Measurements from ENCODE around the gene ERBB4.

Gene ERBB4

DNA sequence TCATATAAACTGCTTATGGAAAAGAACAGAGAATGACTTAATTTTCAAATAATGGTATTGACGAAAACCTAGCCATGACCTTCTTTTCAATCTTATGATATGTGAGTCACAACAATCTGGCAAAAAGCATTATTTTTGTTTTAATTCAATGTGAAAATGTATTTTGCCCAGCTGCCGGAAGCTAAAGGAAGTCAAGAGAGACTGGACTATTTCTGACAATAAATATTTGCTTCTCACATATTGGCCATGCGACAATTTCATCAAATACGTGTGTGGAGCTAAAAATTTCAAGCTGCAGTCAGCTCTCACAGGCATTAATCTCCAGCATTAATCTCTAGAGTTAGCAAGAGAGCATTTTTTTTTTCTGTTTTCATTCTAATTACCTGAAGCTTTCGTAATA lies 1101.2 kb downstream of the ERBB4 start:
- FAIRE-seq = peak; percentile 61

DNA sequence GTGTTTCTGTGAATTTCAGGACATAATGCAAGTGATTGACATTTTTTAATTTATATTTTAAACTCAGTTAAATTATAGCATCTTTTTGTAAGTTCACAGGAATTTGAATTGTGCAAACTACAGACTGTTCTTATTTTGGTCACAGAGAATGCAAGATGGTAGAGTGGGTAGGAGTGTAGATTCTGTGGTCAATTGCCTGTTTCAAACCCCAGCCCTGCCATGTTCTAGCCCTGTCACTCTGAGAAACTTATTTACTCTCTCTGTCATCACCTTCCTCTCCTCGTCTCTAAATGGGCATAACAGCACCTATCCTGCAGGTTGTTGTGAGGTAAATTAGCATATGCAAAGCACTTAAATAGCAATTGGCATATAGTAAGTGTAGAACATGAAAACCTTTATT lies 1102.4 kb downstream of the ERBB4 start:
- FAIRE-seq = no peak

DNA sequence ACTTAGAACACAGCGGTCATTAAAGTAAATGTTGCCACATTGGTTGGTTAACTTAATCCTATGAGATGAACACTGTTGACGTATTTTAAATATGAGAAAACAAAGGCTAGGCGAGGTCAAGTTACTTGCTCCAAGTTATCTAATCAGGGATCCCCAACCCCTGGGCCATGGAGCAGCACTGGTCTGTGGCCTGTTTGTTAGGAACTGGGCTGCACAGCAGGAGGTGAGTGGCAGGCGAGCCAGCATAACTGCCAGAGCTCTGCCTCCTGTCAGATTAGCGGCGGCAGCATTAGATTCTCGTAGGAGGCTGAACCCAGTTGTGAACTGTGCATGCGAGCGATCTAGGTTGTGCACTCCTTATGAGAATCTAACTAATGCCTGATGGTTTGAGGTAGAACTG lies 1103.3 kb downstream of the ERBB4 start:
- FAIRE-seq = no peak

DNA sequence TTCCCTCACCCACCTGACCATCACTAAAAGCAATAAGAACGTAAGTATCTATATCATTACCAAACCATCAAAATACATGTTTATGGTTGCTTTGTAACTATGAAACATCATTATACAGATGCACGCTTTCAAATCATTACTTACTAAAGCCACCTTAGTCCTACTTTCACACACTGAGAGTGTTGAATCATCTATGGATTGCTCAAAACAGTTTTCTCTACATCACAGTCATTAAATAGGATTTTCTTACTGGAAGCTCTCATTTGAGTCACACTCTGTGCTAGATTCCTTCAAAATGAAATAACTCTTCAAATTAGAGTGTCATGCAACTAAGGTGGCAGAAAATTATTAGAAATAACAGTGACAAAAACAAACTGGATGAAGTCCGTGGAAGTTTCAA lies 1103.8 kb downstream of the ERBB4 start:
- no peak for FAIRE-seq

DNA sequence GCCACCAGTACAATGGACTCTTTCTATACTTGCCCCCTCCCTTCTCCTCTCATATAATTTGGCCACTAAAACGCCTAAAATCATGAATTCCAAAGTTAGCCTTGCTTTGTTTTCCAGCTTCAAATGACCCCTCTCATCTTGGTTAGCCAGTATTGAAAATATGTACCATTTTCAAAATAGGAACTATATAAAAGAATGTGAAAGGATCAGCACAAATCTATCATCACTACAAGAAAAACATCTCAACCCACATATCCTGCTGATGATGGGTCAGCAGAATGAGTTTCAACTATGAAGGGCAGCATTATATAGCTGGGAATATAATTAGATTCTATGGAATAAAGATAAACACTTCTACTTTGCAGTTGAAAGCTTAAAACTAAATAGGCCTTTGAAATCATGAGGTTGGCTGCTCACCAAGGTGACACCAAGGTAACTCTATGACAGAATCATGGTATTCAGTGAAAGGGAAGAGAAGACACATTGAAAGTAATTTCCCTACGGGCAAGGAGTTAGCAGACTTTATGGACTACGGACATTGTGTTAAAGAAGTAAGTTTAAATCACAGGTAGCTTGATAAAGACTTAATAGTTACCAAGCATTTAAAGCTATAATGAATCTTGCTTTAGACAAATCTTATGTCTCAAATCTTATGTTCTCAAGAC lies 1109.2 kb downstream of the ERBB4 start:
- no peak for FAIRE-seq

DNA sequence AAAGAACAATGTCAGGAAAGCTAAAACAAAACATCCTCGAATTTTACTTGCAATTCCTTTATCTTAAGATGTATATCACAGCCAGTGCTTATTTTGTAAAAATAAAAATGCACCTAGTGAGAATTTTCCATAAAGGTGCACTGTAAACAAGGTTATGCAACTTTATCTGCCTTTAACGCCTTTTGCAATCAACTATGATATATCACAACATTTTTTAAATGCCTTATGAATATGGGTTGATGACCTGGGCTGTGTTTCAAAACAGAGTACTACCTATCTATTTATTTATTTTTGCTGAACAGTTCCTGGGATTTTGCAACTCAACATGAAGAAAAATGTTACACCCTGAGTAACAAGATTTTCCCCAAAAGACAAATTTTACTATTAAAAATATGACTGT lies 1112.4 kb downstream of the ERBB4 start:
- FAIRE-seq = no peak

DNA sequence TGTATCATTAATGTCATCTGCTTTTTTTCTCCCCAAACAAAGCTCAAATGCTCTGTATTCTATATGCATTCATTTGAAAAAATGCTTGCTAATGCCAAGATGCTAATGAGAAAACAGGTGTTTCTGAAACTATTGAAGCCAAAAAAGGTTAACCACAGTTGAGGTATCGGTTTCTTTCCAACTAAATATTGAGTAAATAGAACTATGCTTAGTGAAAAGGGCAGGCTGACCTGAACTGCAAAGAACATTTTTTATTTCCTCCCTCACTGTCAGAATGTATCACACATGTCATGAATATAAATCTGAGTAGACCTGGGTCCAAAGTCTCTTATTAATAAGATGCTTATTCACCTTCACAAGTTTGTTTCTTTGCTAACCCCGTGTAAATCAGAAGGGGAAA lies 1115.6 kb downstream of the ERBB4 start:
- no peak for FAIRE-seq

DNA sequence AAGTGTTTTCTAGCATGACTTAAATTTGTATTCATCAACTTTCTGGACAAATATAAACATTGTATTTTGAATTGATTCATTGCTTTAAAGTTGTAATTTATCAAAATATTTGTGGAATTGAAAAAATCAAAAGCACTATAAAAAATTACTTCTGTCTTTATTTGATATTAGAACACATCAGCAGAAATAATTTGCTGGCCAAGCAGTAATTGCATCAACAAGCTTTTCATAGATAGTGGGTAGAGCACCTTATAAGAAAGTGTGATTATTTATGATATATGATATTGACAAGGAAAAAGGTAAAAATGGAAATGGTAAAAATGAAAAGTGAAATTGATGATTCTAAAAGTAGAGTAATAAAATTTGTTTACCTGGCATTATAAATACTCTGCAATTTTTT lies 1121.1 kb downstream of the ERBB4 start:
- no peak for FAIRE-seq

DNA sequence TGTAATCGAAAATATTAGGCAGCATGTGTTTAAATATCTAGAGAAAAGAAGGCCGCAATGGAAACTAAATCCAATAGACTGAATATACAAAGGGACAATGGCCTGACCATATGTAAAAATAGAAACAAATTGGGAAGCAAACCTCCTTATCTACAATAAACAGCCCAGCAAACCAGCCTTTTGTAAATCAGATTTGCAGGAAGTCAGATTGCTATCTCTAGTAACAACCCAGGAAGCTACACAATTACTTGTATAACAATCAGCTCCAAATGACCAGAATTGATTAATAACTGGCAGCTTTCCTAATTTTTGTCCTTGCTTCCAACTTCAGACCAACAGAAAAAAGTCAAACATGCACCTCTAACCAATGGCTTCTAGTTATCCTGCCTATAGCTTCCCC lies 1122.2 kb downstream of the ERBB4 start:
- no peak for FAIRE-seq

DNA sequence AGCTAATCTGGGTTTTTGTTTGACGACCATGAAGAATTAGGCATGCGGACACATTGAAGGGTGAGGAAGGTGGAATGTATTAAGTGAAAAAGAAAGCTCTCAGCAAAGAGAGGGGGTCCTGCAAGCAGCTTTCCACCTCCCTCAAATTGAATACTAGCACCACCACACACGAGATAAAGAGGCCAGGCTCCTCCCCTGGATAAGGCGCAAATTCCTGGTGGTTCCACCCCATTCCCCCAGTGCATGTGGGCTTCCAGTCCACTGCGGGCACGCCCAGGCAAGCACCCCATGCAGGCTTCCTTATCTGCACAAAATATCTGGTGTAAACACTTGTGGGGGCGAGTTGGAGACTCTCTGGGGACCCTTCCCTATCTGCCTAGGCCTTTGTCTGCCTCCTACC lies 1124.9 kb downstream of the ERBB4 start:
- no peak for FAIRE-seq

DNA sequence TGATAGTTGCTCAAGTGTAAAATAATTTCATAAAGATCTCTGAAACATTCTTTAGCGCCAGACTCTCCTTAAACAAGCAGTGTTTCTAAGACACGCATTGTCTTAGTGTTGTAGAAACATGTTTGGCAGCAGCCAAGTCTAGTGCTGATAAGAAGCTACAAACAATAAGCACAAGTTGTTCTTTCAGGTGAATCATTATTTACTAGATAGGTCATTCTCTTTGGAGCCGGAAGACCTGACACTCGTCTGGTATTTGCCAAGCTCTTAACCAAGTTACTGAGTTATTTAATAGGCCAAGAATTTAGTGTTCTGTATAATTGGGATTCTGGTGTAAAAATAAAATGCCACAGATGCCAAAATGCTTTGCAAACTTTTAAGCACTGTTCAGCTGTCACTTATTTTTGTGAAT lies 1130.1 kb downstream of the ERBB4 start:
- FAIRE-seq = no peak

DNA sequence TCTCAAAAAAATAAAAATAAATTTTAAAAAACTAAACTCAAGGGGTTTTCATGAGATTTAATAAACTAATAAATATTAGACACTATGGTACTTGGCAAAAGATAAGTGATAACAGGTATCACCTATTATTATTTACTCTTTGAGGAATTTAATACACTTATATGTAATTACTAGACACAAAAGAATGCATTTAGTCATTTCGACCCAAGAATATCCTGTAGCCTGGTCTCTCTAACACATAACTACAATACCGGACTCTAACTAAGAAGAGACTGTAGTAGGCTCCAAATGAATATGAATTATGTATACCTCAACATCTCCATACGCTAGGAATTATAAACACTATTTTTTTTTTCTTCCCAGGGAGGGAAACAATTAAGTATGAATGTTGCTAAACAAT lies 1131.5 kb downstream of the ERBB4 start:
- no peak for FAIRE-seq

DNA sequence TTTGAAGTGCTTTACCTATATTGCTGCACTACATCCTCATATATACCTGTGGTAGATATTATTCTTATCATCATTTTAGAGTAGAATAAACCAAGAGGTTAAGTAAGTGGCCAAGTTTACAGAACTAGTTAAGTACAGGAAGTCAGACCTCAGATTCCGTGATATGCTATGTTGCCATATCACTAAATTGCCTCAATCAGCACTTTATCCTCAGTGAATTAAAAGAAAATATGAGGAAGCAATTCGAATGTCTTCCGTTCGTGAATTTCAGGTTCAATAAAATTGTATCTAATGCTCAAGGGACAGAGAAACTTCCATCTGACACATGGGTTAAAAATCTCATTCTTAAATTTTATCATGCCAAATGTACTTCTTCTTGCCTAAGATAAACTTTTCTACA lies 1133.6 kb downstream of the ERBB4 start:
- FAIRE-seq = no peak

DNA sequence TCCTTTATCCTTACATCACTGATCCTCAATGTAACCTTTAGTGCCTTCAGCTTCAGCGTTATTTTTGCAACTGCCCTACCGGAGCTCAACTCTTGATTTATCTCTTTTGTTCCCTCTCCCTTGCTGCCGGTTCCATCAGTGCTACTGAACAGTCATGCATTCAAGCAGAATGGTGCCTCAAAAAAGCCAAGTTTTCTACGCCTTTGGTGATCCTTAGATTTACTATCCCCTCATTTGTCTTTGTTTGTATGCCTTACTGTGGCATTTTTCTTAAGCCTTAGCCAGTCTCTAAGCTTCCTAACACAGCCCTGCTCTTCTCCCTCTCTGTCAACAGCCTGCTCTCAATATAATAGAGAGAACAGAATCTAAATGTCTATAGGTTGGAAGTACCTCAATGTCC lies 1134.5 kb downstream of the ERBB4 start:
- no peak for FAIRE-seq

DNA sequence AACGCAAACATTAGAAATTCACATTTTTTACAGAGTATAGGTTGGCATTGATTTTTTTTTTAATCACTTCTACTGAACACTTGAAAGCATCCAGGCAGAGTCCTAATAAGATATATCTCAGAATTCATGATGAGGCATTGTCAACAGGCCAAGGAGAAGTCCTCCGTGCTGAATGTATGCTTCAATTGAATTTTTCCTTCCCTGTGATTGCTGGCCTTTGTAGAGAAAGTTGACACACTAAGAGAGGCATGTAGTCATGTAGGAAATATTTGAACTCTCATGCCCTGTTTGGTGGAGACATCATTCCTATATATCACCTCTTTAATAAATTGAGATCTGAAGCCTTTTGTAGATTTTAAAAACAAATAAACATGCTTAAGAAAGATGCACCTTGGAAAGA lies 1137.3 kb downstream of the ERBB4 start:
- FAIRE-seq = no peak

DNA sequence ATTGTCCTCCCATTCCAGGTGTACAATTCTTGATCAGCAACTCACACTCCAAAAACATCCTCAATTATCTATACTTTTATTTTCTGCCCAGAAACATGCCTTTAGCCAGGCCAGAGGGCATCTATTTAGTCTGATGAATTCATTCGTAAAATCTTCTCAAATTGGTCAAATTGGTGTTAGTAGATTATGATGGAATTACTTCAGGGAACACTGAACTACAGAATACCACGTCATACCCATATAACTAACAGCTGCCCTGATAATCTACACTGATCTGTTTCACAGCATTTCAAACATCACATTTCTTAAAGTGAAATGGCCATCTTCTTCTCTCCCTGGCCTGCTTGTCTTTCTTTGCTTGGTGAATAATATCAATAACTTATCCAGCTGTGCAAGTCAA lies 1140.8 kb downstream of the ERBB4 start:
- no peak for FAIRE-seq

DNA sequence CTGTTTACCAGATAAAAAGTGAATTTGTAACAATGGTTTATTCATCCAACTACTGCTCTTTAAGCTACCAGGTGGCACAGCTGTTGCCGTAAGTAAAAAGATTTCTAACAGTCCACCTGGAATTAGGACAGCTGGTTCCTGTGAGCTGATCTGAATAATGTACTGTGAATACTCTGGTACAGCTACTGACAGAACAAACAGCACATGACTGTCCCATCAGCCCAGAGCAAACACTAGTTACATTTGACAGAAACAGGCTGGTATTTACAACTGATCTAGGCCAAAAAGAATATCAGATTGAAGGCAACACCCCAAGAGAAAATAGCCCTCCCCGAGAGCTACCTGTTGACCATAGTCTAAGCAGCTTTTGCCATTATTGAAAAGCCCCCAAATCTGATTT lies 1141.8 kb downstream of the ERBB4 start:
- FAIRE-seq = peak; percentile 96

DNA sequence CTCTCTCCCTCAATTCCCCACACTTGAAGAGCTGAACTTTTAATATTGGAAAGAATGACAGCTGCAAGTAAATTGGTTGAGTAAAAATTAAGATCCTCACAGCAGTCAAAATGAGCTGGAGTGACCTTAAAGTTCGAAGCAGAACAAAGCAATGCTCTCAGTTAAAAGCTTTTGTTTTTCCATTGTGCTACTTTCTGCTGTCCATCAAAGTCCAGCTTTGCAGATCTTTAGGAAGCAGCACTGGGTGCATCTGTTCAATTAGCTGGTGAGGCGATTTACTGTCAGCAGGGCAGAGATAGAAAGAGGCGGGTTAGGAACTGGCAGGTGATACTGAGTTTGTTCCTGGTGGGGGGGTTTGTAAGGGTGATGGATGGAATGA lies 1147.4 kb downstream of the ERBB4 start:
- peak; percentile 17 for FAIRE-seq

DNA sequence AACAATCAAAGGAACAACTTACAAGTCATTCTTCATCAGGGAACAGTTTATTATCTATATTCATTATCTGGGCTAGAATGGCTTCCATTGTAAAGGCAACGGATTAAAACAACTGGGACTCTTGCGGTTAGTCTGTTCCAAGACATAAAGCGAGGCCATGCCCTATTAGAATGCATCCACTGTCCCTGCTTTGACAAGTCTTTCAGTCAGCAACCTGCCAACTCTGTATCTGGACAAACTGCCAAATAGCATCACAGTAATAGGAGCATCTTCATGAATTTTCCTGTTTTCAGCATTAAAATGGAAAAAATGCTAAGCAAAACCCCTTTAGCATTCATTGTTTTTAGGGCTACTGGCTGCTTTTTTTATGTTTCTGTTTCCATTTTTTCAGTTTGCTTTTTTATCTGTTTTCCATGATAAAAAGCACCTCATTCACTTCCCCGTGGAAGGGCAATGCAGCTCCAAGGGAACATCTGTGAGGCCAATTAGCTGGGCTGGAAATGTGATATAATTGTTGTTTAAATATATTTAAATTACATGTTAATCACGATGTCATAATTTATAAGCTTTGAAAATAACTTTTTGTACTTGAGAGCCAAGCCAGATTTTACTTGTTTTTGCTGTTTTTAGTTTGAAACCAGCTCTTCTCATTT lies 1147.9 kb downstream of the ERBB4 start:
- FAIRE-seq = no peak

DNA sequence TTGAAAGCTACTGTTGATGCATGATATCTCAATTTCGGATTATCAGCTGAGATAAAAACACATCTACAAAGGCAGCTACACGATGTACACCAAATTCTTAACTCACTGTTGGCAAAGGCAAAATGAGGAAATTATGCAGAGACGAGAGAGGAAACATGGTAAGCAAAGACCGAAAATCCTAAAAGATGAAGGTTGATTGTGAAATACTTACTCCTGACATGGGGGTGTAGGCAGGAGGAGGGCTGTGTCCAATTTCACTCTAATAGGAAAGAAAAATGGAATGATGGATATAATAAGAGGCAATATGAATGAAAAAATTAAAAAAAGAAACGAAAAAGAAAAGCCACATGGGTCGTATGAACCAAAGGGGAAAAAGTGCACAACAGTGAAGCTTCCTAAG lies 1150.9 kb downstream of the ERBB4 start:
- no peak for FAIRE-seq

DNA sequence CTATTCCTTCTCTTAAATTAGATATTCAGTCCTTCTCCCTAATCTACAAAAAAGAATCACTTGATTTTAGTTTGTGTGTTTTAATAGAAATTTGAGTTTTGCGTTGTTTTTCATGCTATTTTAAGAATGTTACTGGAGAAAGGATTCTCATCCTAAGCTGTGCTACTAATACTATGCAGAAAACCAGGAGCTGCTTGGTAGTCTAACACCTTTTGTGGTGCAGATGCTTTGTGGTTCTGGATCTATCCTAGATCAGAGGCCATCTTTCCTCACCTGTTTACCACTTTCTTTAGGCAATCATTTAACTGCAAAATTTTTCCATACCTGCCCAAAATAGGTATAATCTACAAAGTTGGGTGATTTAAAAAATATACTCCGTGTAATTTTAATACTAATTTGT lies 1158.6 kb downstream of the ERBB4 start:
- FAIRE-seq = no peak

DNA sequence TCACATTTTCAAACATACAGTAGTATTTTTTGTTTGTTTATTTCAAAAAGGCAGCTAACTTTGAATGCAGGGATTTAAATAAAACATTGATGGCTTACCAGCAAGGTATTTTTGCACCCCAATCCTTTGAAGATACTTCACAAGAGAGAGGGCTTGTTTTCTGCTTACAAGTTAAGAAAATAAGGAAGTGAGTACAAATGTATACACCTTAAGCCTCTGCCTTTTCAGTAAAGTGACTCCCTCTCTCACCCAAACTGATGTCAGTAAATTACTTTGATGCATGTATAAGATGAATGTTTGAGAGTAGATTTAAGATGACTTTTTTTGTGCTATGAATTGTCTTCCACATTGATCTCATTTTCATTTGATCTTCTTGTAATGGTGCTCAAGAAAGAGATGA lies 1162.2 kb downstream of the ERBB4 start:
- FAIRE-seq = no peak

DNA sequence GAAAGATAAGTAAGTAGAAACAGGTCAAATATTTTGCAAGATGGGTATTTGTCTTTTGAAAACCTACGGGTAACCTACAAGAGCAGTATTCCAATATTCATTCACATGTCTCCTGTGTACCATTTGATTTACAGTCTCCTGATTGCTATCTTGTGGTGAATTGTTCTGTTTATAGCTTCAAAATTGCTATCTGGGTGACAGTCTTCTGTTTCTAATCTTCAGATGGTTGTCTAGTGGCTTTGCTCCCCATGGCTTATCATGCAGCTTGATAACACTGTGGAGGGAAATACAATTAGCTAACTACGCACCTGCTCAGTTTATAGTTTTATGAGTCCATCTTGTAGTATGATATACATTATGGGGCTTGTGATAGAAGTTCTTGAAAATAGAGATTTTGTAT lies 1165.4 kb downstream of the ERBB4 start:
- no peak for FAIRE-seq

DNA sequence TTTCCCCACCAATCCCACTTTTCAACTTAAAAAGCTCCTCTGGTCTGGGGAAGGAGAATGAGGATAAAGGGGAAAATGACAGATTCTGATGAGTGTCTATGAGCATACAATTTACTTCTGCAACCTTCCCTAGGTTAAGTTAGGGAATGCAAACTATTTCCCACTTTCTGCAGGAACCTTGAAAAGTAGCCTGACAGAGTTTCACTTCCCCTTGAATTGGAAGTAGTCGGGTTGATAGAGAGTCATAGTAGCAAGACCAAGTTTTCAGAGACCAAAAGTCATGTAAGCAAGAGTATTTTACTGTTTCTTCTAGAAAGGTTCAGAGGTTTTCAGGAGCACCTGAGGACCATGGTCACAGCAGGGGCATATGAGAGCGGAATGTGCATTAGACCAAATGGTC lies 1167.1 kb downstream of the ERBB4 start:
- FAIRE-seq = no peak

DNA sequence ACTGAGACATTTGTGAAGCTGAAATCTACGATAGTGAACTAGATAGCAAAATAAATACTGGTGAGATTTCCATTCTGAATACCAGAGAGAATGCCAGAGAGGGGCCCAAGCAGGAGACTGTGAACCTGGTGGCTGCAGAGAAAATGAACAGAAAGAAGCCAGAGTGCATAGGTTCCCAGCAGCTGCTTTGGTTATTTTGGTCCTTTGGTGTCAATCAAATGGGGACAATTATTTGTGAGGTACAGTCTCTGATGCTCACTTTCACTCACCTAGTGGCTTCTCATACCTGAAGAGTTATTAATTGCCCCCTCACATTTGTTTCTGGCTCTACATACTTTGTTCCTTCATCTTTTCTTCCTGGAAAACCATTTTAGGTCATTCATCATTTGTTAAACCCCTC lies 1170.1 kb downstream of the ERBB4 start:
- no peak for FAIRE-seq
